GM18498 (cell line): Measurements from ENCODE around the gene DHX30.
"Not testable (repeated sequence)": the region's sequence is repeated elsewhere in the genome, so short reads cannot be mapped to it uniquely, and the experiment has no call there.

ENCODE experiments used
- ATAC-seq: cut with Tn5 transposase; IDR thresholded peaks from one replicate; pipeline ENCODE4 v1.9.1; 2021; ENCODE audit warnings: mild to moderate bottlenecking, moderate library complexity; ENCODE audit not compliant: unreplicated experiment

Gene DHX30

GRCh38 chr3:47882338-47882737, 79.4 kb downstream of the DHX30 start:
- ATAC-seq, result no peak

DNA sequence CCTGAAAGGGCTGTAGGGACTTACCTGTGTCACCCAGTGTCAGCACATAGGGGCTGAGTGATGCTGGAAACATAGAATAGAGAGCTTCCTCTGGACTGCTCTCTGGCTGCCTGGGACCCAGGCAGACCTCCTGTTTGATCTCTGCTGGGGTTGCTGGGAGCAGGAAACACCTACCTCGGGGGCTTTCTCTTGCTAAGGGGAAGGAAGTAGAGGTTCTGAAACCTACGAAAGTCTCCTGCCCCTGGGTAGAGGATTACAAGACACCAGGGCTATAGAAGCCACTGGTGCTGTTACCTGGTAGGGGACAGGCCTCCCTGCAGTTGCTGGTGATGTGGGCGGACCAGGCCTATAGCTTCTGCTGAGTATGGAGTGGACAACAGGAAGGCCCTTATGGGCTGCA, 81.7 kb downstream of the DHX30 start:
- ATAC-seq, result no peak

GRCh38 chr3:47885168-47885567, 82.2 kb downstream of the DHX30 start:
- ATAC-seq, result no peak

- not testable (repeated sequence) for ATAC-seq
These were observed 85.1 kb downstream of the DHX30 start for GRCh38 chr3:47887991-47888390.

GRCh38 chr3:47888986-47889757, 86.2 kb downstream of the DHX30 start:
- ATAC-seq, result no peak

- ATAC-seq, result no peak
These were observed 87.3 kb downstream of the DHX30 start for GRCh38 chr3:47890126-47890827.

DNA sequence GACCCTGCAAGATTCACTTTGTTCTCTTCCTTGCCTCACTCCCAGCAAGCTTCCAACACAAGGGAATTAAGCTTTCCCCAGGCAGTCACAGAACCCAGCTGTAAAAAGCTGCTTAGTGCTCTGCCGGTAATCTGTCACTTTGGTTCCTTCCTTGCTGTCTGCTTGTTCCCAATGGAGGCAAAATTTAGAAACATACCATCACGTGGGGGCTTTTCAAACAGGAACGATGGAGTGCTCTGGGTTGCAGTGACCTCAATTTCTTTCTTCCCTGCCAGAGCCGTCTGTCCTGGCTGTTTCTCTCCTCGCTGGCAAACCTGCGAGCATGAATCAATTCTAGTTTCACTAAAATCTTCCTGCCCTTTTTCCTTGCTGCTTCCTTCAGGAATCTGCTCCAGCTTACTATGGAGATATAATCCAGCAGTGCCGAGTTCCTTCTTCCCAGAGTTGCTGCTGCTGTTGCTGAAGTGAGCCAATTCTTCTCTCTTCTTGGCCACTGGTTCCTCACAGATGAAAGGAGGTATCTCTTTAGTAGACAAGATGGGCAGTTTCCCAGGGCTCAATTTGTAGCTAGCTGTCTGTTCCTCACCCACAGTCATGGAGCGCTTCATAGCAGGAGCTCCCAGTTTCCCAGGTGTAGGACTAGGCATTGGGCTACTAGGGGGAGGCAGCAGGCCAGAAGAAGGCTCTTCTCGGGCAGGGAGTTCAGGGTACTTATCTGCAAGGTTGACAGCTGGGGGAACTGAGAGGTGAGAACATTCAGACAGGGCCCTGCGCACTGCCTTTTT, 88.1 kb downstream of the DHX30 start:
- no peak for ATAC-seq

DNA sequence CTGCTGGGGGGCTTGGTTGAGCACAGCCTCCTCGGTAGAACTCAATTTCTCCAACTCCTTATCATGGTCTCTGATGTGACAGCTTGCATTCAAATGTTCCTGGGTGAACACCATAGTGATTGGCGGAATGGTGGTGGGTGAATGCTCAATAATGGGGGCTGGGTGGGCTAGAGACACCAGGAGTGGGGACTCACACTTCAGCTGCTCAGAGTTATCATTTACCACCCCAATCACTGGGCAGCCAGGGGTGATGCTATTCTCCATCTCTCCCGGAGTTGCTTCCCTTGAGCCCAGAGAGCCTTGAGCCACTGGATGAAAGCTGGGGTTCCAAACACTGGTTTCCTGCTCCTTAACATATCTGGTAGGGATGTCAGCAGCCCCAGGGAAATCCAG, 88.7 kb downstream of the DHX30 start:
- no peak for ATAC-seq

- ATAC-seq, result no peak
These were observed 89.5 kb downstream of the DHX30 start for GRCh38 chr3:47892286-47893040.

GRCh38 chr3:47895241-47895640, 92.3 kb downstream of the DHX30 start:
- no peak for ATAC-seq

DNA sequence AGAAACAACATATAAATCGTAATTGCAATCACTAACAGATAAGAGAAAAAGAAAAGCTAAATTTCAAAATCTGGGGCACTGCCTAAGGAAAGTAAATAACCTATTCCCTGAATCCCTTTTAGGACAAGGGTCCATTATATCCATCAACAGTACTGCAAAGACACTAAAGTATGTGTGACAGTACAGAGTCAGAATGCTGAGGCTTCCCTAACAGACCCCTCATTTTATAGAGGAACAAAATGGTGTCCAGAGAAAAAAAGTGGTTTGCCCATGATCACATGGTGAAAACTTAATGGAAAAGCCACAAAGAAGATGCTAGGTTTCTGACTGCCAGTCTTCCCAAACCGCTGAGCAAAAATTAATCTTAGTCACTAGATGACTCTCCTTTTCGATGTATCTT, 93.8 kb downstream of the DHX30 start:
- ATAC-seq, result no peak

GRCh38 chr3:47897954-47898353, 95.0 kb downstream of the DHX30 start:
- ATAC-seq, result no peak

GRCh38 chr3:47899495-47900108, 96.7 kb downstream of the DHX30 start:
- no peak for ATAC-seq
